Uterus (tissue), 2 donors: ENCODE results near the gene STRN3.

Experiments used
- POLR2A ChIP-seq, 2 donors: fragments of 450-650 bp; IDR thresholded peaks; one replicate each; pipeline ENCODE4 v1.6.1; 2016; ENCODE audit warnings: antibody characterized with exemption in 2 of 2, mild to moderate bottlenecking in 1 of 2, moderate library complexity in 1 of 2
- TF ChIP-seq, protein P1 (sequence below), 4 experiments: fragments of 200-600 bp in 2 of 4; fragments of 450-650 bp in 2 of 4; sonication (generic) in 2 of 4; IDR thresholded peaks; one replicate each; pipeline ENCODE4 v1.5.1; 2016 to 2019; ENCODE audit warnings: antibody characterized with exemption in 4 of 4, mild to moderate bottlenecking in 2 of 4, moderate library complexity in 1 of 4

DNA sequence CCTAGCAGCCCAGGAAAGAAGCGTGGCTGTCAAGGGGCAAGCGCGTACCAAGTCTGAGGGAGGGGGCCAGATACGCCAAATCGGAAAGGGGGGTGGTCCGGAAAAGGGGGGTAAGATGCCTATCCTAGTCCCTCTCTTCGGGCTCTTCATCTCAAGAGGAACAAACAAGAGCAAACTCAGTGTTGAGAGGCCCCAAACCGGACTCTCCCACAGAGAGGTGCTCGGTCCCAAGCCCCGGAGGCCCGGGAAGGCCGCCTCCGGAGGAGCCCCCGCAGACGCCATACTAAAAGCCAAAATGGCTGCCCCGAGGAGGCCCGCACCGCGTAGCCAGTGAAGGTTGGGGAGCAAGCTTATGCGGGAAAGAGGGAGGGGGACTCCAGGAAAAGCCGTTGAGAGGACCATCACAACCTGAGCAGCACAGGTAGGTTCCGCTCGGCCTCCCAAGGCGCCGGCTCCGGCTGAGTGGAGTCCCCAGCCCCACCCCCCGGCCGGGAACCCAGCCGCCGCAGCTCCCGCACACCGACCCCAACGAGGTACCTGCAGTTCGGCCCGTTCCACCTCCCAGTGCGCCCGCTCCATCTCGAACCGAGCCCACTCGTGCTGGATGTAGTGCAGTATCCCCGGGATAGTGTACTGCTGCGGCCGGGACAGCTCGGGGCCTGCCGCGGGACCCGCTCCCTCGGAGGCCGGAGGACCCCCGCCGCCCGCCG lies 657 bp downstream of the STRN3 start, which contains the start of gene AP4S1:
- TF ChIP-seq, protein P1, sequence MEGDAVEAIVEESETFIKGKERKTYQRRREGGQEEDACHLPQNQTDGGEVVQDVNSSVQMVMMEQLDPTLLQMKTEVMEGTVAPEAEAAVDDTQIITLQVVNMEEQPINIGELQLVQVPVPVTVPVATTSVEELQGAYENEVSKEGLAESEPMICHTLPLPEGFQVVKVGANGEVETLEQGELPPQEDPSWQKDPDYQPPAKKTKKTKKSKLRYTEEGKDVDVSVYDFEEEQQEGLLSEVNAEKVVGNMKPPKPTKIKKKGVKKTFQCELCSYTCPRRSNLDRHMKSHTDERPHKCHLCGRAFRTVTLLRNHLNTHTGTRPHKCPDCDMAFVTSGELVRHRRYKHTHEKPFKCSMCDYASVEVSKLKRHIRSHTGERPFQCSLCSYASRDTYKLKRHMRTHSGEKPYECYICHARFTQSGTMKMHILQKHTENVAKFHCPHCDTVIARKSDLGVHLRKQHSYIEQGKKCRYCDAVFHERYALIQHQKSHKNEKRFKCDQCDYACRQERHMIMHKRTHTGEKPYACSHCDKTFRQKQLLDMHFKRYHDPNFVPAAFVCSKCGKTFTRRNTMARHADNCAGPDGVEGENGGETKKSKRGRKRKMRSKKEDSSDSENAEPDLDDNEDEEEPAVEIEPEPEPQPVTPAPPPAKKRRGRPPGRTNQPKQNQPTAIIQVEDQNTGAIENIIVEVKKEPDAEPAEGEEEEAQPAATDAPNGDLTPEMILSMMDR (IDR thresholded peaks at IDR 0.05) = no peak
- peak in 1 of 2 donors; percentile 9 for TF ChIP-seq POLR2A (IDR thresholded peaks at IDR 0.05)
